SK-N-SH (cell line): ENCODE measurements around the gene PCYT1A. TPM values are rescaled to one million over a fixed set of nuclear protein-coding genes. Genes with fewer than 3 reads are reported as not detected.

ENCODE experiments used
- CTCF ChIA-PET: fragments of 300-600, 350-600 bp; formaldehyde crosslinking; extraction: SDS; loops from one replicate; lab custom pipeline; 2021; lab: Yijun Ruan, JAX
- POLR2A ChIA-PET: fragments of 350-600 bp; sonication (Branson Sonifier 250); formaldehyde crosslinking; extraction: SDS; loops from one replicate; lab custom pipeline; 2020; ENCODE audit warnings: antibody characterized with exemption, inconsistent platforms; lab: Yijun Ruan, JAX
- DNase-seq: peaks from one replicate; pipeline ENCODE4 v3.0.0; 2012
- H2AFZ ChIP-seq: fragments of 200-600 bp; sonication (generic); 2 replicates; pipeline ENCODE4 v1.8.1; 2016; ENCODE audit warnings: antibody characterized with exemption, mild to moderate bottlenecking, low read depth
- H3F3A ChIP-seq: fragments of 200-600 bp; sonication (generic); replicated peaks from 2 replicates; pipeline ENCODE3; 2016; ENCODE audit warnings: antibody characterized with exemption, mild to moderate bottlenecking; ENCODE audit not compliant: insufficient read depth
- H3K27ac ChIP-seq, 2 experiments: fragments of 200-500 bp in 1 of 2; fragments of 200-600 bp in 1 of 2; sonication (Bioruptor generic) in 1 of 2; sonication (generic), shearing (Covaris generic) in 1 of 2; 2 replicates each; pipeline versions ENCODE4 v1.5.1 to v1.6.1; 2014 to 2016; ENCODE audit warnings: low read depth in 2 of 2, inconsistent platforms in 1 of 2, low read length in 1 of 2, mild to moderate bottlenecking in 1 of 2, mixed read lengths in 1 of 2
- H3K27me3 ChIP-seq: fragments of 200-600 bp; sonication (generic), shearing (Covaris generic); 2 replicates; pipeline ENCODE4 v1.6.1; 2016; ENCODE audit warnings: mixed run types; ENCODE audit not compliant: insufficient read depth
- H3K36me3 ChIP-seq, 2 experiments: fragments of 200-500 bp in 1 of 2; fragments of 200-600 bp in 1 of 2; sonication (Bioruptor generic) in 1 of 2; sonication (generic) in 1 of 2; replicated peaks in 1 of 2; 2 replicates each; pipeline versions ENCODE3 to v1.5.1; 2014 to 2016; ENCODE audit warnings: low read length in 1 of 2, mild to moderate bottlenecking in 1 of 2; ENCODE audit not compliant: insufficient read depth in 2 of 2, control insufficient read depth in 1 of 2
- H3K4me1 ChIP-seq, 2 experiments: fragments of 200-500 bp in 1 of 2; fragments of 200-600 bp in 1 of 2; sonication (Bioruptor generic) in 1 of 2; sonication (generic), shearing (Covaris generic) in 1 of 2; 2 replicates each; pipeline versions ENCODE4 v1.5.1 to v1.6.1; 2014 to 2016; ENCODE audit warnings: low read depth in 1 of 2, low read length in 1 of 2, mixed run types in 1 of 2; ENCODE audit not compliant: insufficient read depth in 2 of 2, control insufficient read depth in 1 of 2
- H3K4me2 ChIP-seq: fragments of 200-600 bp; sonication (generic), shearing (Covaris generic); 2 replicates; pipeline ENCODE4 v1.6.1; 2017; ENCODE audit warnings: mixed run types
- H3K4me3 ChIP-seq, 2 experiments: fragments of 200-500 bp in 1 of 2; fragments of 200-600 bp in 1 of 2; sonication (Bioruptor generic) in 1 of 2; sonication (generic), shearing (Covaris generic) in 1 of 2; 2 replicates each; pipeline versions ENCODE4 v1.5.1 to v1.8.1; 2014 to 2016; ENCODE audit warnings: low read depth in 2 of 2, inconsistent platforms in 1 of 2, low read length in 1 of 2, mild to moderate bottlenecking in 1 of 2, mixed read lengths in 1 of 2, moderate library complexity in 1 of 2
- H3K79me2 ChIP-seq: fragments of 200-600 bp; sonication (generic); 2 replicates; pipeline ENCODE4 v1.8.1; 2017; ENCODE audit warnings: mild to moderate bottlenecking; ENCODE audit not compliant: insufficient read depth
- H3K9ac ChIP-seq: fragments of 200-600 bp; sonication (generic); 2 replicates; pipeline ENCODE4 v1.6.1; 2017; ENCODE audit warnings: mixed run types
- H3K9me2 ChIP-seq: fragments of 200-600 bp; sonication (generic); 2 replicates; pipeline ENCODE4 v1.6.1; 2017; ENCODE audit warnings: mixed run types
- H3K9me3 ChIP-seq: fragments of 200-600 bp; sonication (generic); 2 replicates; pipeline ENCODE4 v1.6.1; 2017; ENCODE audit warnings: mixed run types, mild to moderate bottlenecking, moderate library complexity
- H4K20me1 ChIP-seq: fragments of 200-600 bp; sonication (generic); 2 replicates; pipeline ENCODE4 v1.6.1; 2017; ENCODE audit warnings: mild to moderate bottlenecking, mixed run types; ENCODE audit not compliant: insufficient read depth
- EP300 ChIP-seq, 2 experiments: IDR thresholded peaks; 2 replicates each; pipeline versions ENCODE4 v1.4.0 to v1.6.1; 2012; ENCODE audit warnings: borderline replicate concordance in 1 of 2, low read depth in 1 of 2, low read length in 1 of 2
- EZH2phosphoT487 ChIP-seq: fragments of 200-600 bp; sonication (generic); IDR thresholded peaks from 2 replicates; pipeline ENCODE4 v1.6.1; 2017; ENCODE audit warnings: low read depth, mixed run types, mild to moderate bottlenecking, antibody characterized with exemption, moderate library complexity, borderline replicate concordance
- FOXJ3 ChIP-seq: sonication (generic); formaldehyde crosslinking; IDR thresholded peaks from 2 replicates; pipeline ENCODE4 v1.5.1; 2020; ENCODE audit warnings: mild to moderate bottlenecking, missing genetic modification reagents
- GATA2 ChIP-seq: sonication (generic); formaldehyde crosslinking; IDR thresholded peaks from 2 replicates; pipeline ENCODE4 v1.5.0; 2020; ENCODE audit warnings: mild to moderate bottlenecking, missing genetic modification reagents
- JUND ChIP-seq: IDR thresholded peaks from 2 replicates; pipeline ENCODE4 v1.4.0; 2012
- MXI1 ChIP-seq: IDR thresholded peaks from 2 replicates; pipeline ENCODE4 v1.6.1; 2012; ENCODE audit warnings: mild to moderate bottlenecking, low read depth, low read length, improper control_type of control experiment
- PBX3 ChIP-seq: IDR thresholded peaks from 2 replicates; pipeline ENCODE4; 2012
- RAD21 ChIP-seq: IDR thresholded peaks from 2 replicates; pipeline ENCODE4 v1.6.1; 2012; ENCODE audit warnings: mild to moderate bottlenecking, low read length
- RCOR1 ChIP-seq: fragments of 150-350 bp; IDR thresholded peaks from 2 replicates; pipeline ENCODE4 v1.6.1; 2017; ENCODE audit warnings: antibody characterized with exemption, low read length
- RXRA ChIP-seq: IDR thresholded peaks from 2 replicates; pipeline ENCODE4 v1.4.0; 2012; ENCODE audit warnings: low read depth, mild to moderate bottlenecking, borderline replicate concordance
- SIN3A ChIP-seq: IDR thresholded peaks from 2 replicates; pipeline ENCODE4 v1.6.1; 2012; ENCODE audit warnings: low read depth, mild to moderate bottlenecking, low read length, moderate library complexity, borderline replicate concordance
- TCF12 ChIP-seq: IDR thresholded peaks from 2 replicates; pipeline ENCODE4 v1.4.0; 2012
- USF1 ChIP-seq: IDR thresholded peaks from 2 replicates; pipeline ENCODE4 v1.4.0; 2012; ENCODE audit warnings: low read depth, borderline replicate concordance
- USF2 ChIP-seq: fragments of 150-350 bp; IDR thresholded peaks from 2 replicates; pipeline ENCODE4 v1.6.1; 2017; ENCODE audit warnings: antibody characterized with exemption, low read length, low read depth, borderline replicate concordance
- YY1 ChIP-seq: IDR thresholded peaks from 2 replicates; pipeline ENCODE4 v1.4.0; 2012; ENCODE audit warnings: low read depth, mild to moderate bottlenecking
- WGBS: methylation state at CpG from one replicate; pipeline ENCODE4 v1.1.6; 2017; ENCODE audit warnings: low lambda C conversion rate; 5-methylcytosine and 5-hydroxymethylcytosine counted together
- polyA plus RNA-seq, 3 experiments: library from polyadenylated mRNA; depleted of rRNA; stranded (reverse); fragments of >200 nt; gene quantifications; 2 replicates each; pipeline ENCODE4 v1.2.3, GENCODE V29; 2012

PCYT1A gene
- polyA plus RNA-seq, 1 of the 3 experiments (the other 2 are of a cell fraction), result 45.9 TPM

- TF ChIP-seq USF2, result no peak
Observed at GRCh38 chr3:196193736-196194541, 93.6 kb downstream of the PCYT1A start (continued).

GRCh38 chr3:196193133-196193735, 94.3 kb downstream of the PCYT1A start:
- Histone ChIP-seq H3K4me1 (peaks cover 0 to 28% of the 10 kb centered on the region in 2 experiments; a peak in 1 of 4 replicates), H3K27me3 (no peaks in the 10 kb centered on the region), H3K9ac (no peak overlapping the region), H3F3A (no peaks in the 10 kb centered on the region), H3K36me3 (no peaks in the 10 kb centered on the region), H2AFZ (no peak overlapping the region), H3K4me3 (no peak overlapping the region), H4K20me1 (no peaks in the 10 kb centered on the region), H3K9me2 (no peaks in the 10 kb centered on the region)
- DNase-seq, result peak; percentile 68
- 73% methylated on average over 11 of the region's 15 CpGs for WGBS
- CTCF ChIA-PET, result interaction anchor here (1.0 to 13.7 kb wide), 5 partner anchors 9 to 129 kb away, joined by 3 to 258 read pairs (median 4); no protein-coding TSS in a partner anchor
- POLR2A ChIA-PET, result interaction anchor here (2.1 kb wide), 1 partner anchor 120 kb away, joined by 7 read pairs; no protein-coding TSS in a partner anchor
- TF ChIP-seq USF2 (no peak), FOXJ3 (CRISPR knock-in tag) (no peak), RAD21 (no peak), EP300 (IDR thresholded peaks at IDR 0.05; ENCODE audit: borderline replicate concordance in 1 of 2, low read depth in 1 of 2, low read length in 1 of 2) (no peak), RCOR1 (no peak), TCF12 (no peak), GATA2 (CRISPR knock-in tag) (no peak), YY1 (no peak), PBX3 (no peak), MXI1 (no peak), SIN3A (no peak), EZH2phosphoT487 (no peak), USF1 (no peak), JUND (no peak), RXRA (no peak)
- TF ChIP-seq, all 33 proteins: peak for 0
- Histone ChIP-seq H3K79me2 (no peaks in the 10 kb centered on the region), H3K9me3 (no peaks in the 10 kb centered on the region), H3K27ac (peak overlapping the region in 1 of 2 experiments; percentile 80; a peak in 2 of 4 replicates), H3K4me2 (no peak overlapping the region)
